NCI-H524 (cell line): Measurements from ENCODE around the gene B4GALT1.
"Not testable (repeated sequence)": the region's sequence is repeated elsewhere in the genome, so short reads cannot be mapped to it uniquely, and the experiment has no call there.

Experiments
- DNase-seq, 2 experiments: peaks; one replicate each; lab custom pipeline; 2025; lab: John Stamatoyannopoulos, UW

The B4GALT1 gene

DNA sequence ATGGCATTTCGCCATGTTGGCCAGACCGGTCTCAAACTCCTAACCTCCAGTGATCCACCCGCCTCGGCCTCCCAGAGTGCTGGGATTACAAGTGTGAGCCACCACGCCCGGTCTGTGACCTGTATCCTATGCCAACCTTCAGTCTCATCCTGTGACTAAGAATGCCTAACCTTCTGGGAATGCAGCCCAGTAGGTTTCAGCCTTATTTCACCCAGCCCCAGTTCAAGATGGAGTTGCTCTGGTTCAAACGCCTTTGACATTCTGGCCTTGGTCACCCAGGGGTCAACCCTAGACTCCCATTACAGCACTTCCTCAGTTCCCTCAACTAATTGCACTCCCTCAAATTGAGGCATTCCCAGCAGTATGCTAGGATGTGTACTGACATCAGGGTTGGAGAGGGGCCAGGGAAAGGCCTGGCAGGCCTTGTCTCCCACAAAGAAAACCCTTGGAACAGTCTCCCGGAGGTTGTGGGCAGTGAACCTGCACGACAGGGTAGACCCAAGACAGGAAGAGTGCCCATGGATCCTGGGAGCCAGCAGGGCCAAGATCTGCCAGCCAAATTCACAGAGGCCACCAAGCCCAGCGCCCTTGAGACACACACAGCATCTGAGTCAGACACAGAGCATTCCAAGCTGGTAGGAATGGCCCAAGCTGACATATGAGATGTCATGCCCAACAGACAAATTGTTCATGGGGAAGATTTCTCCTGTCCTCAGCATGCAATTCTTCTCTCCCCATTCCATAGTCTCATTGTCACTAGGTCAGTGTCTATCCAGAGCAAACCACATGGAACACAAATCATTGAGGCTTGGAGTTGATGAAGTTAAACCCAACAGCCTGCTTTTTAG, 65.8 kb downstream of the B4GALT1 start:
- no peak for DNase-seq

DNA sequence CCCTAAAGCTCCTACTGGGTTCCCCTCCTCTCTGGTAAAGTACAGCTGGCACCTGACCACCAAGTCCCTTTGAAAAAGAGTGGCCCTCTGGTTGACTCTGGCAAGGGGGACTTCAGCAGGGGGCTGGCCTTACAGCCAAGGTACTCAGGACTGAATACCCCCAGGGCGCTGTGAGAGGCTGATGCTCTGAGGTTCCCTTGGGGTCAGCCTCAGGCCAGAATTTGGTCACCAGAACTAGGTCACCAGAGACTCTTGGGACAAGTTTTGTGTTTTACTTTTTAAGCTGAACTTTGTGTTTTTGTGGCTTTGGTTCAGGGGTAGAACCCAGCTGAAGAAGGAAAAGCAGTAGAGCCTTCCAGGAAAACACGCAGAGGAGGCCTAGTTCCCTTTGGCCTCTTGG, 67.4 kb downstream of the B4GALT1 start:
- DNase-seq, result no peak

DNA sequence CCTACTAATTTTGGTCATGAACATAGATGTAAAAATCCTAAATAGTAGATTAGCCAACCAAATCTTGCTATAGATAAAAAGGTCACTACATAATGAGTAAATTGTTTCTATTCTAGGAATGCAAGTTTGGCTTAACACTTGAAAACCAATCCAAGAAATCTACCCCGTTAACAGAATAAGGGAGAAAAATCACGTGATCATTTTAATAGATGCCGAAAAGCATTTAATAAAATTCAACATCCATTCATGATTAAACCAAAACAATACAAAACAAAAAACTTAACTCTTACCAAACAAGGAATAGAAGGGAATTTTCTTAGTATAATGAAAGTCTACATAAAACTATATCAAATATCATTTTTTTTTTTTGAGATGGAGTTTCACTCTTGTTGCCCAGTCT, 69.9 kb downstream of the B4GALT1 start:
- no peak for DNase-seq

DNA sequence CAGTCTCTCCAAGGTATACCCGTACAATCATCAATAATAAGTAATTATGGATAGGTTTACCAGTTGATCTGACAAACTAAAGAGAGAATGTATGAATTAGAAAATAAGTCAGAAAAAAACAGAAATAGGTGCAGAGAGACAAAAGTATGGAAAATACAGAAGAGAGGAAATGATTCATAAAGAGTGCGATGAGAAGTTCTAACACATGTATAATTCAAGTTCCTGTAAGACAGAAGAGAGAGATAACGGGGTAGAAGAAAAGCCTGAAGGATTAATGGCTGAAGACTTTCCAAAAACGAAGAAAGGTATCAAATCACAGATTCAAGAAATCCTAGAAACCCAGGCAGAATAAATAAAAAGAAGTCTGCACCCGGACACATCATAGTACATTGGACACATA, 74.5 kb downstream of the B4GALT1 start:
- DNase-seq, result no peak

DNA sequence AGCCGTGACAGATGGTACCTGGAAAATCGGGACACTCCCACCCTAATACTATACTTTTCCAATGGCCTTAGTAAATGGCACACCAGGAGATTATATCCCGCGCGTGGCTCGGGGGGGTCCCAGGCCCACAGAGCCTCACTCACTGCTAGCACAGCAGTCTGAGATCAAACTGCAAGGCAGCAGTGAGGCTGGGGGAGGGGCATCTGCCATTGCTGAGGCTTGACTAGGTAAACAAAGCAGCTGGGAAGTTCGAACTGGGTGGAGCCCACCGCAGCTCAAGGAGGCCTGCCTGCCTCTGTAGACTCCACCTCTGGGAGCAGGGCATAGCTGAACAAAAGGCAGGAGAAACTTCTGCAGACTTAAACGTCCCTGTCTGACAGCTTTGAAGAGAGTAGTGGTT, 81.5 kb downstream of the B4GALT1 start:
- not testable (repeated sequence) for DNase-seq

DNA sequence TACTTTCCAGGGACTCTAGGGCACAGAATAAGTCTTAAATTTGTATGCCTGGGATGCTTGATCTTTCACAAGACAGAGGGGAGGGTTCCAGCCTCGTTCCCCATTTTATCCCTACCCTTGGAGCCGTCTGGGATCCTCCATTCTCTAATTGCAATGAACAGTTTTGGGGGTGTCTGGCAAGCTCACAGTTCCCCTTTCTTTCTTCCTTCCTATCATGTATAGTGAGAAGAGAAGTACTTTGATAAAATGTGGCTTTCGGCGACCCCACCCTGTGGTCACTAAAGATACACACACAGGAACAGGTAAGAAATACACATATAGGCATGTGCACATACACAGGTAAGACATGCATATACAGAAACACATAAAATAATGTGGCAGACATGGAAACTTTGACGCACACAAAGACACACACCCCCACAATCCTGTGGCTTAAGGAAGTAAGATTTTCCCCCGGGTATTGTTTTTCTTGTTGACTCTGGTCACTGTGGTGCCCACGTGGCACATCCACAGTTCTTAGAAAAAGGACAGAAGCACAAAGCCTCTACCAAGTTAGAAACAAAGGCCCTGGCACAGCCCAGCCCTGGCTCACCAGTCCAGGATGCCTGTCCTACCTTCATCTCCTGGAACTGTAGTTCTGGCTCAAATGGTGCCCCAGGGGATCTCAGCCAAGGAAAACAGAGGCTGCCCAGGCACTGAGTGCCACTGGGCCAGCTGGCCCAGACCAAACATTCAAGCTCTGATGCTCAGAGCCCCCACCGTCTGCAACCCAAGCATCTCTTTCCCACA, 84.4 kb downstream of the B4GALT1 start:
- DNase-seq, result no peak

DNA sequence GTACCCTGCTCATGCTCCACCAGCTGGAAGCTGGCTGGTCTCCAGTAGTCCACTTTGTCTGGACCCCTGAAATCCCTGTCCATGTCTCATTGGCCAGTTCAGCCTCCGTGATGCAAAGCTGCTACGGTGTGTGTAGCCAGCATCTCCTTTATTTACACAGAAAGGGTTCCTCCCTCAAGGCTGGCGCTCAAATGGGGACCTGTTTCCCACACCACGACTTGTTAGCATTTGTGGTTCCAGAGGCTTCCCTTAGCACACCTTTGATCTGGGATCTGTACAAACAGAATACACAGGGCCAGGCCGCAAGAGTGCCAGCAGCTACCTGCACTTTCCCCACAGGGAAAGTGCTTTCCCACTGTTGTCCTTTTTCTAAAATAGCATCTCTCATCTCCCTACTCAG, 85.0 kb downstream of the B4GALT1 start:
- DNase-seq, result no peak

DNA sequence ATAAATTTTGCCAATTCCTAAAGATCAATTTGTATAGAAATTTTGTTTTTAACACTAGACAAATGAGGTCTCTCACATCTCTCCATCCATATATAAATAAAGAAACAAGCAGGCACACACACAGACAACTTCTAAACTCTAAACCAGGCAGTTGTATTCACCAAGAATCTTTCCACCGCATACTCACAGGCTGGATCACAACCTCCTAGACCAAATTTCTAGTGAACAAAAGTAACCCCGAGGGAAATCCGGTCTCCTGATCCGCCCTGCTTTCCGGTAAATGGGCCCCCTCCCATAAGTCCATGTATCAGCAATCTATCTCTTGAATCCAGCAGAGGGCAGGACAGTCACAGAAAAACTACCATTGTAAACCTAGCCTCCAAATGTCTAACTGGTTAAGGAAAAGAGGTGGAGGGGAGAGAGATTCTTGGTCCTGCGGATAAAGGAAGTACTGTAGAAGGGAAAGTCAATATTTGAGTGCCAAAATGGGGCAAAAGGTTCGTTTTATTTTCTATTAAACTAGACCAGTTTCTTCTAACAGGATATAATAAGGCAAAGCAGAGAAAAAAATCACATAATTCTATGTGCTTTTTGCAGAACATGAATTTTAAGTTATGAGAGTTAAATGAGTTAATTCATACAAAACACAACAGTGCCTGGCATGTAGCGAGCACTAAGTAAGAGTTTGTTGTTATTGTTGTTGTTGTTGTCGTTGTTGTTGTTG, 85.8 kb downstream of the B4GALT1 start:
- peak; percentile 73 to 79 for DNase-seq

DNA sequence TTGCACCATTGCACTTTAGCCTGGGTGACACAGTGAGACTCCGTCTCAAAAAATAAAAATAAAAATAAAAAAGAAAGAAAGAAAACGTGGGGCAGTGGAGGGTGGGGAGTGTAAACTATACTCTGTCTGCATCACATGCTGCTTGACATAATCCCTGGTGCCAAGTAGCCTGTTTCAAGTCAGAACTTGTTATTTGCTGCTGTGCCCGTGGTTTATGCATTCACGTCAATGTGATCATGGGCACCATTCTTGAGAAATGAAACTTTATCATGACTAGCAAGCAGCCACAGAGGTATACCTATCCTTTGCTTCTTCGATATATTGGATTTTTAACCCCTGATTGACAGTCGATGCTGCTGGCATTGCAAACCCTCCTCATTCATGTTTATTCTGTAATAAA, 86.6 kb downstream of the B4GALT1 start:
- peak in 1 of 2 experiments; percentile 3 for DNase-seq

DNA sequence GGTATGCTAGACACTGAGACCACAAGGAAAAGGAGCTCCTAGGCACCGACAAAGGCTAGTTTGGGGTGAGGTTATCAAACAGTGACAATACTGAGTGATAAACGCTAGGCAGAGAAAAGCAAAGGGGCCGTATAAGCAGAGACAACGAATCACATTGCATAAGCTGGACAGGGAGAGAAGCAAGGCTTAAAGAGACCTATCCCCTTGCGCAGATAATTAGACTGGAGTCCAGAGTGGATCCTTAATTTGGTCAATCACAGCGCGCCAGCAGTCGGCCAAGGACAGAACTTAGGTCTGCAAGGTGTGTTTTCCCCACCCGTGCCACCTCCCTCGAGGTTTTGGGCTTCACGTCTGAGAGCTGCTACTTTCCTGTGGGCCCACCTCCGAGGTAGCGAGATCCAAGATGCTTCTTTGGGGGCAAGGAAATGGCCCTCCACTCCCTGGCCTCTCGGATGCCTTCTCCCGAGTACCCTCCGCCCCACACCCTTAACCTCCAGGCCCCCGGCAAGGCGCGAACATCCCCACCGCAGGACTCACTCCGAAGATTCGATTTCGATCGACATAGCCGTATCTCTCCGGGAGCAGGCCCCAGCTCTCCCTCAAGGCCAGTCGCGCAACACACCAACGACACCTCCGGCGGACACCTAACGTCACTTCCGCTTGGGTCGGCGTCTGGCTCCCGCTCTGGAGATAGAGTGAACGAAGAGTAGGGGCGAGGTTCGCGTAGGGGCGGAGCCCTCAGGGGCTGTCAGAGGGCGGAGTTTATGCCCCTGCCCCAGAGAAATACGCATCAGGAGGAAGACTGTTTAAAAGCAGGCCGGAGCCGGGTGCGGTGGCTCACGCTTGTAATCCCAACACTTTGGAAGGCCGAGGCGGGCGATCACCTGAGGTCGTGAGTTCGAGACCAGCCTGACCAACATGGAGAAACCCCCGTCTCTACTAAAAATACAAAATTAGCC, 90.8 kb downstream of the B4GALT1 start, which contains the start of gene SMU1:
TSS of gene SMU1 (minus strand) at position 629 of the 959 bp plus-strand sequence. CDS start at position 563, 66 bp downstream.
- peak; percentile 91 to 95 for DNase-seq

DNA sequence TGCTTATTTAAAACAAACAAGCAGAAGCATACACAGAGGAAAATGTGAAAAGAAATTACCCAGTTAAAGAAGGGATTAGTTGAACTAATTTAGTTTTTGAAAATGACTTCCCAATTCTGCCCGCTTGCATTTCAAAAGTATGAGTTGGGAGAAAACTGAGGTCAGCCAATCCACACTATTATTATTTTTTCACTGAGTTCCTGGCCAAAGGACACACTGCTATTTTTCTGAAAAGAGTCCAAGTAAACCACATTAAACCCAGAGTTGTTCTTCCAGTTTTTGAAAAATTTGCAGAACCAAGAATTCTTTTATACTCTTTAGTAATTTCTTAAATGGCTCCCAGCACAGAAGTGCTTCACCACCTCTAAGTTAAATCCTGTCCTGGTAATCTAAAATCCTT, 98.1 kb downstream of the B4GALT1 start:
- no peak for DNase-seq

DNA sequence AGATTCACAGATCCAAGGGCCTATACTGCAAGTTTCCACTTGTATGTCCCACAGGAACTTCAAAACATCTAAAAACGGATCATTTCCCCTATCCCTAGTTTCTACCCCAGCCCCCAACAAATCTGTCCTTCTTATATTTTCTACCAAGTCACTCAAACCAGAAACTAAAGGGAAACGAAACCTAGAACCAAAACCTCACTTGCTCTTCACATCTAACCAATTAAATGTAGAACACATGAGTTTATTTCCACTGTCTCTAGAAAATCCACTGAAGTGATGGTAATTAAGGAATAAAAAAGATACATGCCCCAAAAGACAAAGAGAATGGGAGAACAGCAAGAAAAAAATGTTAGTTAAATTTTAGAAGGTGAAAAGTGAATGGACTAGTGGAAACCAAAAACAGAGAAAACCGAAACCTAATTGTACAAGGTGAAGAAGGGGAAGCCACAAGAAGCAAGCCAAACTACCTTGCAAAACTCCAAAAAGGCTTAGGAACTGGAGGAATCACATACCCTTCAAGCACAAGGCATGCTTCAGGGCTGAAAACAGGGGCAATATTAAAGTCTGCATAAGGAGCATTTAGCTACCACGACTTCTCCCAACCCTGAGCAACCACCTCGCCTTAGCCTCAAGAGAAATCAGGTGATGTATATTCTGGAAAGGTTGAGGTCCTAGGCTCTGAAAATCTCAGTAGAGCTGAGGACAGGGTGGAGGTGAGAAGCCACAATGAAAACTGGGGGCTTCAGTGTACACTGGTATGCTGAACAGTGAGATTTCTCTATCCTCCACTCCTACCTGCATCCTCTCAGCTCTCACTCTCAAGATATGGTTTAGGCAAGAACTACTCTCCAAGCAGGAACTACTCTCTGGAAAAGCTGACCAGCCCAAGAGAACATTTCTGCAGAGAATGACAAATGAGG, 101.7 kb downstream of the B4GALT1 start:
- no peak for DNase-seq
